Dedifferentiated amniotic fluid mesenchymal stem cell (primary cell): ENCODE results near the gene LIX1.

ENCODE experiments used
- DNase-seq: peaks from one replicate; pipeline ENCODE4 v3.0.0-alpha.2; 2016; ENCODE audit errors: extremely low spot score

LIX1 gene

GRCh38 chr5:97074859-97075489, 67.4 kb downstream of the LIX1 start:
- no peak for DNase-seq

- DNase-seq, result no peak
Measured at GRCh38 chr5:97073420-97073819, 69.0 kb downstream of the LIX1 start.

- no peak for DNase-seq
Measured at GRCh38 chr5:97072696-97073095, 69.7 kb downstream of the LIX1 start.

- DNase-seq, result no peak
Measured at GRCh38 chr5:97071993-97072392, 70.4 kb downstream of the LIX1 start.

- DNase-seq, result no peak
Measured at GRCh38 chr5:97071101-97071500, 71.3 kb downstream of the LIX1 start.

GRCh38 chr5:97070234-97070633, 72.2 kb downstream of the LIX1 start:
- no peak for DNase-seq

- DNase-seq, result no peak
Measured at GRCh38 chr5:97067296-97067850, 75.0 kb downstream of the LIX1 start.

- no peak for DNase-seq
Measured at GRCh38 chr5:97065475-97065874, 76.9 kb downstream of the LIX1 start.

GRCh38 chr5:97063251-97063650, 79.2 kb downstream of the LIX1 start:
- no peak for DNase-seq

- DNase-seq, result no peak
Measured at GRCh38 chr5:97062046-97062445, 80.4 kb downstream of the LIX1 start.

- no peak for DNase-seq
Measured at GRCh38 chr5:97056263-97056662, 86.1 kb downstream of the LIX1 start.

GRCh38 chr5:97049175-97049574, 93.2 kb downstream of the LIX1 start:
- no peak for DNase-seq

- DNase-seq, result no peak
Measured at GRCh38 chr5:97047076-97047475, 95.3 kb downstream of the LIX1 start.

- no peak for DNase-seq
Measured at GRCh38 chr5:97046270-97046982, 96.0 kb downstream of the LIX1 start.

- DNase-seq, result no peak
Measured at GRCh38 chr5:97044052-97044451, 98.4 kb downstream of the LIX1 start.

- no peak for DNase-seq
Measured at GRCh38 chr5:97043511-97043910, 98.9 kb downstream of the LIX1 start.

- no peak for DNase-seq
Measured at GRCh38 chr5:97042996-97043395, 99.4 kb downstream of the LIX1 start.
